Activated CD4-positive, alpha-beta T cell treated with anti-CD3 and anti-CD28 coated beads for 36 hours (primary cell): ENCODE results near the gene TGM2. TPM values are rescaled to one million over a fixed set of nuclear protein-coding genes. Genes with fewer than 3 reads are reported as not detected.

Experiments used
- ATAC-seq: fragments of 200-7000 bp; cut with Tn5 transposase; one replicate; pipeline ENCODE4 v1.10.0; 2021; ENCODE audit warnings: mild to moderate bottlenecking, moderate library complexity
- CTCF ChIA-PET: fragments of 350-600 bp; sonication (Branson Sonifier 250); formaldehyde crosslinking; loops from one replicate; lab custom pipeline; 2021; ENCODE audit warnings: antibody characterized with exemption; lab: Charles Lee
- POLR2A ChIA-PET: fragments of 350-600 bp; sonication (Branson Sonifier 250); formaldehyde crosslinking; loops from one replicate; lab custom pipeline; 2021; ENCODE audit warnings: antibody characterized with exemption, inconsistent platforms; lab: Charles Lee
- DNase-seq: peaks from one replicate; pipeline ENCODE4 v3.0.0-alpha.2; 2020
- H3K27ac Mint-ChIP-seq: one replicate; pipeline ENCODE4 v1.8.0; 2021; ENCODE audit warnings: mixed read lengths
- H3K27me3 Mint-ChIP-seq: one replicate; pipeline ENCODE4 v1.8.0; 2021; ENCODE audit warnings: mixed read lengths
- H3K36me3 Mint-ChIP-seq: one replicate; pipeline ENCODE4 v1.8.0; 2021; ENCODE audit warnings: low read depth, mixed read lengths
- H3K4me1 Mint-ChIP-seq: one replicate; pipeline ENCODE4 v1.8.0; 2021; ENCODE audit warnings: mixed read lengths
- H3K4me3 Mint-ChIP-seq: one replicate; pipeline ENCODE4 v1.8.0; 2021; ENCODE audit warnings: mild to moderate bottlenecking, moderate library complexity, mixed read lengths
- H3K9me3 Mint-ChIP-seq: one replicate; pipeline ENCODE4 v1.8.0; 2021; ENCODE audit warnings: low read depth, mixed read lengths
- intact Hi-C, 2 experiments: fragments of 100-400 bp; cut with DNase I in 1 of 2; cut with micrococcal nuclease in 1 of 2; formaldehyde crosslinking; loops; one replicate each; pipeline versions ENCODE4 v1.14.2 to v1.15.1; 2022 to 2024; cut with DNase I, micrococcal nuclease
- total RNA-seq, 2 experiments: library from RNA; stranded (reverse); gene quantifications; one replicate each; pipeline ENCODE4 v1.2.3, GENCODE V29; 2021

TGM2 gene
- total RNA-seq, 2 experiments from 2014 or later = 0.04 to 0.09 TPM

GRCh38 chr20:38132910-38133501, 32.1 kb downstream of the TGM2 start:
- ATAC-seq (no peak), DNase-seq (no peak)
- Mint-ChIP-seq H3K9me3 (no peaks in the 10 kb centered on the region), H3K36me3 (no peaks in the 10 kb centered on the region), H3K27ac (no peak overlapping the region), H3K27me3 (no peaks in the 10 kb centered on the region), H3K4me1 (peaks cover 5% of the 10 kb centered on the region), H3K4me3 (no peak overlapping the region)
- ChIA-PET POLR2A (no interaction called here), CTCF (no interaction called here)
- intact Hi-C loops = no loop called here

- no peak overlapping the region for H3K27ac Mint-ChIP-seq
- no peaks in the 10 kb centered on the region for H3K27me3 Mint-ChIP-seq
- no peak for ATAC-seq
- intact Hi-C loops = no loop called here
- no peak for DNase-seq
- H3K4me1 Mint-ChIP-seq = peaks cover 5% of the 10 kb centered on the region
- H3K4me3 Mint-ChIP-seq = no peak overlapping the region
- no peaks in the 10 kb centered on the region for H3K36me3 Mint-ChIP-seq
- CTCF ChIA-PET = no interaction called here
- POLR2A ChIA-PET = no interaction called here
- no peaks in the 10 kb centered on the region for H3K9me3 Mint-ChIP-seq
These were observed 32.7 kb downstream of the TGM2 start for GRCh38 chr20:38132156-38132909.

- intact Hi-C loops = no loop called here
- DNase-seq (no peak), ATAC-seq (no peak)
- ChIA-PET CTCF (interaction anchor here (1.2 kb wide), 1 partner anchor 90 kb away, joined by 3 read pairs; no protein-coding TSS in a partner anchor), POLR2A (no interaction called here)
- Mint-ChIP-seq H3K4me1 (peaks cover 5% of the 10 kb centered on the region), H3K27me3 (no peaks in the 10 kb centered on the region), H3K27ac (no peak overlapping the region), H3K9me3 (no peaks in the 10 kb centered on the region), H3K4me3 (no peak overlapping the region), H3K36me3 (no peaks in the 10 kb centered on the region)
These were observed 33.4 kb downstream of the TGM2 start for GRCh38 chr20:38131588-38132121.

- ATAC-seq (no peak), DNase-seq (no peak)
- ChIA-PET POLR2A (no interaction called here), CTCF (interaction anchor here (1.2 kb wide), 1 partner anchor 90 kb away, joined by 3 read pairs; no protein-coding TSS in a partner anchor)
- no peaks in the 10 kb centered on the region for H3K27me3 Mint-ChIP-seq
- H3K4me1 Mint-ChIP-seq = peaks cover 5% of the 10 kb centered on the region
- H3K27ac Mint-ChIP-seq = no peak overlapping the region
- intact Hi-C loops = no loop called here
- no peaks in the 10 kb centered on the region for H3K36me3 Mint-ChIP-seq
- H3K4me3 Mint-ChIP-seq = no peak overlapping the region
- H3K9me3 Mint-ChIP-seq = no peaks in the 10 kb centered on the region
These were observed 34.1 kb downstream of the TGM2 start for GRCh38 chr20:38130687-38131587.

GRCh38 chr20:38129893-38130609, 35.0 kb downstream of the TGM2 start:
- H3K9me3 Mint-ChIP-seq = no peaks in the 10 kb centered on the region
- DNase-seq (no peak), ATAC-seq (no peak)
- CTCF ChIA-PET = interaction anchor here (1.2 kb wide), 1 partner anchor 91 kb away, joined by 3 read pairs; no protein-coding TSS in a partner anchor
- H3K36me3 Mint-ChIP-seq = no peaks in the 10 kb centered on the region
- POLR2A ChIA-PET = no interaction called here
- H3K27me3 Mint-ChIP-seq = no peaks in the 10 kb centered on the region
- no peak overlapping the region for H3K27ac Mint-ChIP-seq
- H3K4me1 Mint-ChIP-seq = peaks cover 5% of the 10 kb centered on the region
- no peak overlapping the region for H3K4me3 Mint-ChIP-seq
- intact Hi-C loops = no loop called here

GRCh38 chr20:38129248-38129865, 35.7 kb downstream of the TGM2 start:
- H3K27ac Mint-ChIP-seq = no peak overlapping the region
- POLR2A ChIA-PET = no interaction called here
- H3K4me3 Mint-ChIP-seq = no peak overlapping the region
- H3K4me1 Mint-ChIP-seq = peaks cover 2% of the 10 kb centered on the region
- H3K9me3 Mint-ChIP-seq = no peaks in the 10 kb centered on the region
- no peak for DNase-seq
- ATAC-seq = no peak
- no peaks in the 10 kb centered on the region for H3K36me3 Mint-ChIP-seq
- H3K27me3 Mint-ChIP-seq = no peaks in the 10 kb centered on the region
- intact Hi-C loops = no loop called here
- CTCF ChIA-PET = no interaction called here

- DNase-seq (no peak), ATAC-seq (no peak)
- no peaks in the 10 kb centered on the region for H3K36me3 Mint-ChIP-seq
- H3K4me1 Mint-ChIP-seq = no peaks in the 10 kb centered on the region
- no peak overlapping the region for H3K27ac Mint-ChIP-seq
- H3K4me3 Mint-ChIP-seq = no peak overlapping the region
- no peaks in the 10 kb centered on the region for H3K9me3 Mint-ChIP-seq
- intact Hi-C loops = no loop called here
- ChIA-PET POLR2A (no interaction called here), CTCF (interaction anchor here (1.0 kb wide), 1 partner anchor 13 kb away, joined by 3 read pairs; no protein-coding TSS in a partner anchor)
- no peaks in the 10 kb centered on the region for H3K27me3 Mint-ChIP-seq
These were observed 36.4 kb downstream of the TGM2 start for GRCh38 chr20:38128691-38129090.

GRCh38 chr20:38127920-38128528, 37.0 kb downstream of the TGM2 start:
- H3K36me3 Mint-ChIP-seq = no peaks in the 10 kb centered on the region
- H3K27ac Mint-ChIP-seq = no peak overlapping the region
- ChIA-PET POLR2A (no interaction called here), CTCF (interaction anchor here (1.0 kb wide), 1 partner anchor 13 kb away, joined by 3 read pairs; no protein-coding TSS in a partner anchor)
- no peaks in the 10 kb centered on the region for H3K9me3 Mint-ChIP-seq
- DNase-seq (no peak), ATAC-seq (no peak)
- no peaks in the 10 kb centered on the region for H3K27me3 Mint-ChIP-seq
- H3K4me3 Mint-ChIP-seq = no peak overlapping the region
- intact Hi-C loops = no loop called here
- H3K4me1 Mint-ChIP-seq = peaks cover 3% of the 10 kb centered on the region

GRCh38 chr20:38126932-38127621, 38.0 kb downstream of the TGM2 start:
- Mint-ChIP-seq H3K9me3 (no peaks in the 10 kb centered on the region), H3K27me3 (no peaks in the 10 kb centered on the region), H3K36me3 (no peaks in the 10 kb centered on the region), H3K4me3 (no peak overlapping the region), H3K4me1 (peaks cover 3% of the 10 kb centered on the region), H3K27ac (no peak overlapping the region)
- intact Hi-C loops = no loop called here
- CTCF ChIA-PET = no interaction called here
- POLR2A ChIA-PET = no interaction called here
- no peak for DNase-seq
- ATAC-seq = no peak
